ENCODE measurements around the gene TENM4.
"Not testable (repeated sequence)": the region's sequence is repeated elsewhere in the genome, so short reads cannot be mapped to it uniquely, and the experiment has no call there.

TENM4 gene

DNA sequence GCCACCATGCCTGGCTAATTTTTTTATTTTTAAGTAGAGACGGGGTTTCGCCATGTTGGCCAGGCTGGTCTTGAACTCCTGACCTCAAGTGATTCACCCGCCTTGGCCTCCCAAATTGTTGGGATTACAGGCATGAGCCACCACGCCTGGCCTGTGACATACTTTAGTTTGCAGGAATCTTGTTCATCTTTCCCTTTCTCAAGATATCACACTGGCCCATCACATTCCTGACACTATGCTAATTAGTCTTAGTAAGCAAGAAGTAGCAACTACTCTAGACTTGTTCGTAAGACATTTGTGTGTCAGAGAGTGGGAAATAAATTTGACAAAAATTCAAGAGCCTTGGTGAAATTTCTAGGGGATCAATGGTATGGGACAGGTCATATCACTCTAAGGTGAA is 831.5 kb downstream of the TENM4 start:
- DNase-seq, result not testable (repeated sequence)

DNA sequence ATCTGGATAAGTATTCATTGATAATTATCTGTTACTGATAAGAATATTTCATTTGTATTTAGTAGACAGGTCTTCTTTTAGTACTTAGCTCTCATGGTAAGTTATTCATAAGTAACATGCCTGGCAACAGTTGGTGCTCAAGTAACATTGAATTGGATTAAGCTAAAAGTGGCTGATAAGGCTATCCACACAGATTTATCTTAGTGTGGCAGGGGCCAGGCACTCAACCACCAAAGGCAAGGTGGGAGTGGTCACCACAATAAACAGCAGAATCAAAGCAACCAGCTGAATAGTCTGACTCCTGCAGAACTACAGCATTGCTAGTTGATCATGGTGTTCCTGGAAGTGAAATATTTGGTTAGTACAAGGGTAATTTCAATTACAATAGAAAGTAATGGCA is 833.1 kb downstream of the TENM4 start:
- no peak for DNase-seq

DNA sequence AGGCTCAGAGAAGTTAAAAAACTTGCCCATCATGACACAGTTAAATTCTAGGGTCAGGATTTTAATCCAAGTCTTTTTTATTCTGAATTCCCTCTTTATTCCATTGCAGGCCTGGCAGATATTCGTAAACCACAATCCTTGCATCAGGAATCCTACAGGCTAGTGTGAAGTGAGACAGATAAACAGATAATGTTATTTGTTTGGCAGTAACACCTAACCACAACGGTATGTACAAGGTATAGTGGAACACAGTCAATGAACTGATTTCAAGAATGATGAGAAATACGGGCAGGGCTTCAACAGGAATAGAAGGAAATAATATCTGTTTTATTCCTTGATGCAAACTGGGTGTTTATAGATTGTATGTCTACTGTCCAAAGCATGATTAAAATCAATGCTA is 834.2 kb downstream of the TENM4 start:
- DNase-seq, result no peak

DNA sequence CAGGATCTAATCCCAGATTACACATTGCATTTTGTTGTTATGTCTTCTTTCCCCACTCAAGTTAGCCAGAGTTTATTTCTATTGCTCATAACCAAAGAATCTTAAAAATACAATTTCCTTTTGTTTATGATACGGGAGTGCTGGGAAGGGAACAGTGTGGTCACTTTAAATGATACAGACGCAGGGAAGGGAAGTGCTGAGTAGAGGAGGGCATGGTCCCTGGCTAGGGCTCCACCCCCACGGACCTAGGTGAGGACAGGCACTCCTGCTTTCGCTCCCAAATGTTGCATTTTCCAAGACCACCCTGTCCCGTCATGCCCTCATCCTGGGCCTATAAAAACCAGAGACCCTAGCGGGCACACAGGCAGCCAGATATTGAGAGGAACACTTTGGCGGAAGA is 835.5 kb downstream of the TENM4 start:
- no peak for DNase-seq

DNA sequence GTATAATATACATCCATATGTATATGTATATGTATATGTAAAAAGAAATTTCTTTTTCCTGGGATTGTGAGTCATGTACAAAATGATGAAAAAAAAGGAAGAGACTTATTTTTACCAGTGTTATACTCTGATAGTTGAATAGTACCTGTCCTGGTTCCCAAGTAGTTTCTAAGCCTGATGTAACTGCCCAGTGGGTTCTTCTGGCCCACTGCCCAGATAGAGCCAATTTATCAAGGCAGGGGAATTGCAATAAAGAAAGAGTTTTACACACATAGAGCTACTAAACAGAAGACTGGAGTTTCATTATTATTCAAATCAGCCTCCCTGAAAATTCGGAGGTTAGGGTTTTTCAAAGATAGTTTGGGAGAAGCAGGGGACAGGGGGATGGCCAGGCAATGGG is 837.0 kb downstream of the TENM4 start:
- DNase-seq, result no peak

Measured in NCI-H1417 (cell line).